GM21447 (cell line): ENCODE results near the gene FER.
"Not testable (repeated sequence)": the region's sequence is repeated elsewhere in the genome, so short reads cannot be mapped to it uniquely, and the experiment has no call there.

Experiments
- ATAC-seq: cut with Tn5 transposase; IDR thresholded peaks from one replicate; pipeline ENCODE4 v1.9.1; 2021; ENCODE audit not compliant: unreplicated experiment

FER gene

DNA sequence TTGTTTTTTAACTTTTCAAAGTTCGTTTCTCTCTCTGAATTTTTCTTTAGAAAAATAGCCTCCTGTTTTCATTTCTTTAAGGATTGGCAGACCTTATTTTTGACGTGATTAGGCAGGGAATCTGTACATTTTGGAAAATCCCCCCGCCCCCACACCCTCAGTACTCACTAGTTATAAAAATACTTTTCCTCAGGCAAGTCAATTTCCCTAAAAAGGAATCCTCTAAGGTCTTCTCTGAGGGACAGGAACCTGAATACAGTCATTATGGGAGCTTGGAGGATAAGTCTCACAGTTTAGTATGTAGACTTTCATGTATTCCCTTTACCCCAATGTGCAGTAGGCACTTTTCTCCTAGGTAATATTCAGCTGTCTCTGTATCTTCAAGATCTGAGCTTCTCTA lies 3.9 kb upstream of the FER start:
- no peak for ATAC-seq

DNA sequence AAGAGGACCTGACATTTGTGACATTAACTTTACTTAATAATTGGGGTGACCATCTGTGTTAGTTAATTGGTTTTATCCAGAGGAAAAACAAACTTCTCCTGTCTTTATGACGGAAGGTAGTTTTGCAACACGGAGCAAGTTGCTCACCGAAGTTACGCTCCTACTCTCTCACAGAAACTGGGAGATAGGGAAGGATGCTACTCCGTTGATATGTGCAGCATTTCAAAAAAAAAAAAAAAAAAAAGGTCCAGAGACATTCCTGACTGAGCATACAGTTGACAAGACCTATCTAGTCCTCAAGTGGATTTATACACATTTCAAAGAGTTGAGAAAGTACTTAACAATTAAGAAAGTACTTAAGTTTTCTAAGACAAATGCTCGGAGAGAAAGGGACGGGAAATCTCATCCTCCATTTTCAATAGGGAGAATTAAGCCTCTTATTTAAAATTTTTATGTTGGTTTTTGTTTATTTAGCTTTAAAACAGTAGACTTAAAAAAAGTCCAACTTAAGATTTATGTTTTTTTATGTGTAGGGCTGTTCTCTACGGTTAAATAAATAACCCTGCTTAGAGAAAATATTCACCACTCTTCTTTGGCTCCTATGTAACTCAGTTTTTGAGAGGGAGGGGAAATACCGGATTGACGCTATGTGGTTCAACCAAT lies 455 bp upstream of the FER start:
- no peak for ATAC-seq

GRCh38 chr5:108748401-108749127 lies 867 bp downstream of the FER start:
- ATAC-seq = peak; percentile 96

- peak; percentile 36 for ATAC-seq
Measured at GRCh38 chr5:108749128-108749861, 1.6 kb downstream of the FER start.

DNA sequence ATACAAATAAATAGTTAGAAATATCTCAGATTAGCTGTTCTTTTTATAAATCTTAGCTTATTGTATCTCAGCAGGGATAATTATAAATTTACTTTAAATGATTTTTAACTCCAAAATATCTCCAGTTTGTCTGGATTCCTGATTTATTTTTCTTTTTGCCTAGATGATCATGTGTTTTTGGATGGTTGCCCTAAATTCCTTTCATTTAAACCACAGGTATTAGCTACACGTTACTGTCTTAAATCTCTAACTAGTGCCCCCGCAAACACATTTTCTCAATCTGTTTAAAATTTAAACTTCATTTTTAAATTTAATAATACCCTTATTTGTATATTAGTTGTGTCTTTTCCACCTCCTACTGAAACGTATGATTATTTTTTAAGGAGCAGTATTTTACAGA lies 5.6 kb downstream of the FER start:
- ATAC-seq = no peak

- ATAC-seq = no peak
Measured at GRCh38 chr5:108753877-108754276, 6.2 kb downstream of the FER start.

- no peak for ATAC-seq
Measured at GRCh38 chr5:108760512-108760911, 12.8 kb downstream of the FER start.

DNA sequence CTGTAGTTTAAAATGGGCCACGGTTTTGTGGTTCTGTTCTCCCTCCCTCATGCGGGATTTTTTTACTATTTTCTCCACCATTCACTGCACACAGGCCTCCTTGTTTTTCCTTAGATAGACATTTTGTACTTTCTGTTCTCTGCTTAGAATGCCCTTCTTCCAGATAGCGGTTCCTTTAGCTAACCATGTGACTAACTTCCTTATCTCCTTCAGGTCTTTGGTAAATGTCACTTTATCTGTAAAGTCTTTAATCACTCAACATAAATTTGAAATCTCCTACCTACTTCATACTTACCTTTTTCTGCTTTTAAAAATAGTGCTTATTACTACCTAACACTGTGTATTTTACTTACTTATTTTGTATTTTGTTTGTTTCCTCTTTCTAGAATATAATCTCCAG lies 15.0 kb downstream of the FER start:
- ATAC-seq = no peak

DNA sequence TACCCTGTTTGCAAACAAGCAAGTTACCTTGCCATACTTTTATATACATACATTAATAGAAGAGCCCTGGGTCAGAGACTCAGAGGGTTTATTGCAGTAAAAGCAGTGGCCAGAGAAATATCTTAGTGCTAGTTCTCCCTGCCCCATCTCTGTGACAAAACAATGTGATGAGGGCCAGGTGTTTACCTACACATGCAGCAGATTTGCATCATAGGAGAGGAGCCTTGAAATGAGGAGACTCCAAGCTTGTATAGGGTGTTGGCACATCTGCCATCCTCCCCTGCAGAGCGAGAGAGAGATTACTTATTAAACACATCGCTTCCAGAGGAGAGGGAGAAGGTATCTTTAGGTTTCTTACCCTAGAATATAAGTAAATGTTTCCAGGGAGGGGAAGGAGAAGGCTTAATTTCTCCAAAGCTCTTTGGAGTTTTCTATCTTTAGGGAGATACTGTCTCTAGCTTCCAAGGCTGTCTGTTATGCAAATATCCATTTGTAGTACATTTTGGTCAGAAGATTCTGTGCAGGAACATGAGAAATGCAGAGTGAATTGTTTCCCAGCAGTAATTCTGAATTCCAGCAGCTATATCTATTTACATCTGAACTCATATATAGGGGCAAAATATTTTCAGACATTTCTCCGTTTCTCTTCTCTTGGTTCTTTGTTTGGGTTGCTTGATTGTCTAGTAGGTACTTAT lies 15.7 kb downstream of the FER start:
- ATAC-seq = no peak

DNA sequence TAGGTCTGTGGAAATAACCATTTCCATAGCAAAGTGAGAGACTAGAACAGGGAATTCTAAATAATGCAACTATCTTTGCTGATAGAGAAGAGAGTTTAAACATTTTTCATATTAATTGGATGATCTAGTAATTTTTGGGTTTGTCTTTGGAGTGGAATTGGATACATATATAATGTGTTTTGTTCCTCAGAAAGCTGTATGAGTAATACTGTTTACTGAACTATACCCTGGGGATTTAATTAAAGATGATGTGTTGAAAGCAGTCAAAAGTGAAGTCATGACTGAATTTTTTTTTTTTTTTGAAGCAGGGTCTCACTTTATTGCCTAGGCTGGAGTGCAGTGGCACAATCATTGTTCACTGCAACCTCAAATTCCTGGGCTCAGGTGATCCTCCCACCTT lies 17.9 kb downstream of the FER start:
- no peak for ATAC-seq

DNA sequence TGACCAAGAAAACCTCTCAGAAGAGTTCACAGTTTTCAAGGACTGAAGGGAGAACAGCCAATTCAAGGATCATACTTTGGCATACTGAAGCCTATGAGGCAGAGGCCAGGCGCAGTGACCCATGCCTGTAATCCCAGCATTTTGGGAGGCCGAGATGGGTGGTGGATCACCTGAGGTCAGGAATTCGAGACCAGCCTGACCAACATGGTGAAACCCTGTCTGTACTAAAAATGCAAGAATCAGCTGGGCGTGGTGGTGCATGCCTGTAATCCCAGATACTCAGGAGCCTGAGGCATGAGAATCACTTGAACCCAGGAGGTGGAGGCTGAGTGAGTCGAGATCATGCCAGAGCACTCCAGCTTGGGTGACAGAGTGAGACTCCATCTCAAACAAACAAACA lies 19.2 kb downstream of the FER start:
- ATAC-seq = not testable (repeated sequence)

DNA sequence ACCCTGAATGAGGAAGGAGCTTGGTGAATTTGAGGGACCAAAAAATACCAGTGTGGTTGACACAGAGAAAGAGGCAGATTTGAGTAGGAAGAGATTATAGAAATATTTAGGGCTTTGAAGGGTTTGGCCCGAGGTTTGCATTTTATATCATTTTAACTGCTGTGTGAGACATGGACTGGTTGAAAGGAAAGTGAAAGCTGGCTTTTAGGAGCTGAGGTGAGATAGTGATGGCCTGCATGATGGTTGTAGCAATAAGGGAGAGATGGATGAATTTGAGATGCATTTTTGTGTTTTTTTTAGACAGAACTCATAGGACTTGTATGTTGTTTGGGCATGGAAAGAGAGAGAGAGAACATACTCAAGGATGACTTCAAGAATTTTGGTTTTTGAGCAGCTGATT lies 21.7 kb downstream of the FER start:
- ATAC-seq = peak; percentile 67

GRCh38 chr5:108772626-108773025 lies 24.9 kb downstream of the FER start:
- ATAC-seq = no peak

GRCh38 chr5:108773330-108773729 lies 25.6 kb downstream of the FER start:
- no peak for ATAC-seq

- ATAC-seq = not testable (repeated sequence)
Measured at GRCh38 chr5:108774079-108774478, 26.4 kb downstream of the FER start.

- not testable (repeated sequence) for ATAC-seq
Measured at GRCh38 chr5:108777582-108777981, 29.9 kb downstream of the FER start.

DNA sequence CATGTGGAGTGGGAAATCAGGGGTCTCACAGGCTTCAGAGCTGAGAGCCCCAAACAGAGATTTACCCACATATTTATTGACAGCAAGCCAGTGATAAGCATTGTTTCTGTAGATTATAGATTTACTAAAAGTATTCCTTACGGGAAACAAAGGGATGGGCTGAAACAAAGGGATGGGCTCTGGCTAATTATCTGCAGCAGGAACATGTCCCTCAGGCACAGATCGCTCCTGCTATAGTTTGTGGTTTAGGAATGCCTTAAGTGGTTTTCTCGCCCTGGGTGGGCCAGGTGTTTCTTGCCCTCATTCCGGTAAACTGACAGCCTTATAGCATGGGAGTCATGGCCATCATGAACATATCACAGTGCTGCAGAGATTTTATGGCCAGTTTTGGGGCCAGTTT lies 36.9 kb downstream of the FER start:
- not testable (repeated sequence) for ATAC-seq

DNA sequence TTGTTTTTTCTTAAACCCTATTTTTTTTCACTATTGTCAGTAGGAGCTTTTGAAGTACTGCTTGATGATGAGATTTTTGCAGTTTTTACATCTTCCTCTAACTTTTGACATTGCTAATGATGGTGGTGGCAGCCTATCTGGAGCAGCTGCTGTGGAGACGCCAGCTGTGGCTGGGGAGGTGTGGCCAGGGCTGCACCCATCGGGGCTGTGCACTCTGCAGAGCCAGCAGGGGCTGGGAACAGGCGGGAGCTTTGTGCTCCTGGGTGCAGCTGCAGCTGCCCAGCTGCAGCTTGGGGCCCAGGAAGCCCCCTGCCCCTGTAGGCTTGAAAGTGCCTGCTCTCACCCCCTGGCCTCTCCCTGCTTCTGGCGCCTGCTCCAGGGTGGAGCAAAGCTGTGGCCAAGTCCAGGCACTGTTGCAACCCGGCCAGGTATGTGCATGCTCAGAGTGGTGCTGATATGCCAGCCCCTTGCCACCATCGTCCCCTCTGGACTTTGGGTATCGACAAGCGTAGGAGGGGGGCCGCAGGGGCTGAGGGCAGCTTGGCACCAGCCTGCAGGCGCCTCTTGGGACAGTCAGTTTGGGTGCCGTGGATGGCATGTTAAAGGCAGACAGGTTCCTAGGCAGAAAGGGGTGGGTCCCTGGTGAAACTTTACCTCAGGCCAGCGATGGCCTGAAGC lies 39.2 kb downstream of the FER start:
- ATAC-seq = no peak

DNA sequence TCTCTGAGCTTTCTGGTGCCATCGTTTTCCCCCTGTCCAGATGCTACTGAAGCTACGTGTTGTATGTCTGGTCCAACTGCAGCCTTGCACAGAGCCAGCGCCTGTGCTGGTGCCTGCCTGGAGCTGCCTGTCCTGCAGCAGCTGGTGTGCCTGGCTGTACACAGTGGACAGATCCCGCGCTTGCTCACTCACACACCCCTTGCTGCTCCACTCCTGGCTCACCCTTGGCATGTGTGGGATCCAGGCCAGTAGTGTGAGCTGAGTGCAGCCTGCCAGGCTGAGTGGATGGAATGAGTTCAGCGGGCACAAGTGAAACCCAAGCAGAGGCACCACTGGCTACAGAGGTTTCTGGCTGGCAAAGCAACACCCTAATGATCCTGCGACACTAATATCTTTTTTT lies 40.4 kb downstream of the FER start:
- ATAC-seq = no peak

DNA sequence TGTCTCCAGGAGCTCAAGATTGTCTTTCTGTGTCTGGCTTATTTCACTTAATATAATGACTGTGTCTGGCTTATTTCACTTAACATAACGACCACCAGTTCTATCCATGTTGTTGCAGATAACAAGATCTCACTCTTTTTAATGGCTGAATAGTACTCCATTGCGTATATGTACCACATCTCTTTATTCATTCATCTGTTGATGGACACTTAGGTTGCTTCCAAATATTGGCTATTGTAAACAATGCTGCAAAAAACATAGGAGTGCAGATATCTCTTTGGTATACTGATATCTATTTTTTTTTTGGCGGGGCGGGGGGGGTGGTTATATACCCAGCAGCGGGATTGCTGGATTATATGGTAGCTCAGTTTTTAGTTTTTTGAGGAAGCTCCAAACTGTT lies 45.5 kb downstream of the FER start:
- ATAC-seq = no peak

- not testable (repeated sequence) for ATAC-seq
Measured at GRCh38 chr5:108794349-108794748, 46.7 kb downstream of the FER start.
